Stimulated activated CD4-positive, alpha-beta T cell treated with anti-CD3 and anti-CD28 coated beads, Interleukin-4, amount 100 ng/mL, for 48 hours (primary cell): ENCODE results near the gene DAAM2.

Experiments
- DNase-seq, 2 donors: peaks; one replicate each; pipeline ENCODE4 v3.0.0-alpha.2; 2020; ENCODE audit warnings: low read depth in 2 of 2

The DAAM2 gene

GRCh38 chr6:39886871-39887270 is 94.7 kb downstream of the DAAM2 start:
- DNase-seq: no peak

- DNase-seq: no peak
These were observed 95.7 kb downstream of the DAAM2 start for GRCh38 chr6:39887692-39888450.

- no peak for DNase-seq
These were observed 97.1 kb downstream of the DAAM2 start for GRCh38 chr6:39889229-39889628.

- no peak for DNase-seq
These were observed 99.2 kb downstream of the DAAM2 start for GRCh38 chr6:39891353-39891752.

- DNase-seq: no peak
These were observed 99.8 kb downstream of the DAAM2 start for GRCh38 chr6:39891976-39892375.

- peak; percentile 4 to 10 for DNase-seq
These were observed 100.4 kb downstream of the DAAM2 start for GRCh38 chr6:39892490-39893129.

GRCh38 chr6:39893286-39893685 is 101.1 kb downstream of the DAAM2 start:
- DNase-seq: no peak

- DNase-seq: no peak
These were observed 104.5 kb downstream of the DAAM2 start for GRCh38 chr6:39896701-39897100.

- DNase-seq: no peak
These were observed 105.5 kb downstream of the DAAM2 start for GRCh38 chr6:39897698-39898097.

GRCh38 chr6:39898625-39899024 is 106.4 kb downstream of the DAAM2 start:
- no peak for DNase-seq

- no peak for DNase-seq
These were observed 107.5 kb downstream of the DAAM2 start for GRCh38 chr6:39899554-39900295.

GRCh38 chr6:39901116-39901655 is 109.0 kb downstream of the DAAM2 start:
- DNase-seq: no peak

- no peak for DNase-seq
These were observed 109.5 kb downstream of the DAAM2 start for GRCh38 chr6:39901670-39902069.

- DNase-seq: no peak
These were observed 110.0 kb downstream of the DAAM2 start for GRCh38 chr6:39902136-39902535.

- DNase-seq: no peak
These were observed 110.8 kb downstream of the DAAM2 start for GRCh38 chr6:39902786-39903465.

GRCh38 chr6:39903656-39904055 is 111.5 kb downstream of the DAAM2 start:
- DNase-seq: no peak

- no peak for DNase-seq
These were observed 112.9 kb downstream of the DAAM2 start for GRCh38 chr6:39904946-39905639.

GRCh38 chr6:39905640-39905975 is 113.4 kb downstream of the DAAM2 start:
- no peak for DNase-seq

- DNase-seq: no peak
These were observed 114.2 kb downstream of the DAAM2 start for GRCh38 chr6:39906318-39906761.

GRCh38 chr6:39907871-39908575 is 115.8 kb downstream of the DAAM2 start:
- DNase-seq: no peak
